Measurements from ENCODE around the gene CCDC102B.
"Not testable (repeated sequence)": the region's sequence is repeated elsewhere in the genome, so short reads cannot be mapped to it uniquely, and the experiment has no call there.

The CCDC102B gene

GRCh38 chr18:68861365-68861764 lies 63.5 kb downstream of the CCDC102B start:
- FAIRE-seq (no peak), DNase-seq (ENCODE audit: insufficient read length) (no peak)
- no peak for TF ChIP-seq POLR2AphosphoS5 (IDR thresholded peaks at IDR 0.05; ENCODE audit: low read depth, low read length)

GRCh38 chr18:68865021-68865420 lies 67.1 kb downstream of the CCDC102B start:
- TF ChIP-seq POLR2AphosphoS5 (IDR thresholded peaks at IDR 0.05; ENCODE audit: low read depth, low read length): no peak
- DNase-seq (ENCODE audit: insufficient read length): no peak
- no peak for FAIRE-seq

- FAIRE-seq: no peak
- no peak for TF ChIP-seq POLR2AphosphoS5 (IDR thresholded peaks at IDR 0.05; ENCODE audit: low read depth, low read length)
- TF ChIP-seq TAF1 (IDR thresholded peaks at IDR 0.05; ENCODE audit: borderline replicate concordance, low read depth, low read length): no peak
- no peak for TF ChIP-seq POLR2A (IDR thresholded peaks at IDR 0.05; ENCODE audit: low read depth, low read length)
- no peak for DNase-seq (ENCODE audit: insufficient read length)
Measured at GRCh38 chr18:68865503-68865902, 67.6 kb downstream of the CCDC102B start.

GRCh38 chr18:68873003-68873402 lies 75.1 kb downstream of the CCDC102B start:
- TF ChIP-seq POLR2A (IDR thresholded peaks at IDR 0.05; ENCODE audit: low read depth, low read length): no peak
- no peak for TF ChIP-seq POLR2AphosphoS5 (IDR thresholded peaks at IDR 0.05; ENCODE audit: low read depth, low read length)
- TF ChIP-seq TAF1 (IDR thresholded peaks at IDR 0.05; ENCODE audit: borderline replicate concordance, low read depth, low read length): no peak
- DNase-seq (ENCODE audit: insufficient read length) (no peak), FAIRE-seq (no peak)

- DNase-seq (ENCODE audit: insufficient read length) (no peak), FAIRE-seq (no peak)
- no peak for TF ChIP-seq TAF1 (IDR thresholded peaks at IDR 0.05; ENCODE audit: borderline replicate concordance, low read depth, low read length)
- no peak for TF ChIP-seq POLR2A (IDR thresholded peaks at IDR 0.05; ENCODE audit: low read depth, low read length)
- TF ChIP-seq POLR2AphosphoS5 (IDR thresholded peaks at IDR 0.05; ENCODE audit: low read depth, low read length): no peak
Measured at GRCh38 chr18:68874361-68874760, 76.5 kb downstream of the CCDC102B start.

- FAIRE-seq; DNase-seq (ENCODE audit: insufficient read length): not testable (repeated sequence)
Measured at GRCh38 chr18:68879947-68880346, 82.1 kb downstream of the CCDC102B start.

- DNase-seq (ENCODE audit: insufficient read length) (no peak), FAIRE-seq (no peak)
- no peak for TF ChIP-seq POLR2A (IDR thresholded peaks at IDR 0.05; ENCODE audit: low read depth, low read length)
- no peak for TF ChIP-seq POLR2AphosphoS5 (IDR thresholded peaks at IDR 0.05; ENCODE audit: low read depth, low read length)
- TF ChIP-seq TAF1 (IDR thresholded peaks at IDR 0.05; ENCODE audit: borderline replicate concordance, low read depth, low read length): no peak
Measured at GRCh38 chr18:68887410-68887809, 89.5 kb downstream of the CCDC102B start.

- DNase-seq (ENCODE audit: insufficient read length): no peak
- TF ChIP-seq POLR2AphosphoS5 (IDR thresholded peaks at IDR 0.05; ENCODE audit: low read depth, low read length) (no peak), TAF1 (IDR thresholded peaks at IDR 0.05; ENCODE audit: borderline replicate concordance, low read depth, low read length) (no peak), POLR2A (IDR thresholded peaks at IDR 0.05; ENCODE audit: low read depth, low read length) (no peak)
- no peak for FAIRE-seq
Measured at GRCh38 chr18:68893354-68893753, 95.5 kb downstream of the CCDC102B start.

- DNase-seq (ENCODE audit: insufficient read length): no peak
- TF ChIP-seq POLR2A (IDR thresholded peaks at IDR 0.05; ENCODE audit: low read depth, low read length) (no peak), TAF1 (IDR thresholded peaks at IDR 0.05; ENCODE audit: borderline replicate concordance, low read depth, low read length) (no peak), POLR2AphosphoS5 (IDR thresholded peaks at IDR 0.05; ENCODE audit: low read depth, low read length) (no peak)
- no peak for FAIRE-seq
Measured at GRCh38 chr18:68897286-68897685, 99.4 kb downstream of the CCDC102B start.

GRCh38 chr18:68909579-68909978 lies 111.7 kb downstream of the CCDC102B start:
- TF ChIP-seq TAF1 (IDR thresholded peaks at IDR 0.05; ENCODE audit: borderline replicate concordance, low read depth, low read length): no peak
- no peak for TF ChIP-seq POLR2A (IDR thresholded peaks at IDR 0.05; ENCODE audit: low read depth, low read length)
- no peak for TF ChIP-seq POLR2AphosphoS5 (IDR thresholded peaks at IDR 0.05; ENCODE audit: low read depth, low read length)
- FAIRE-seq (no peak), DNase-seq (ENCODE audit: insufficient read length) (no peak)

GRCh38 chr18:68915061-68915460 lies 117.2 kb downstream of the CCDC102B start:
- FAIRE-seq (no peak), DNase-seq (ENCODE audit: insufficient read length) (no peak)
- no peak for TF ChIP-seq POLR2AphosphoS5 (IDR thresholded peaks at IDR 0.05; ENCODE audit: low read depth, low read length)
- TF ChIP-seq POLR2A (IDR thresholded peaks at IDR 0.05; ENCODE audit: low read depth, low read length): no peak
- TF ChIP-seq TAF1 (IDR thresholded peaks at IDR 0.05; ENCODE audit: borderline replicate concordance, low read depth, low read length): no peak

- FAIRE-seq: no peak
- no peak for DNase-seq (ENCODE audit: insufficient read length)
- TF ChIP-seq POLR2AphosphoS5 (IDR thresholded peaks at IDR 0.05; ENCODE audit: low read depth, low read length): no peak
Measured at GRCh38 chr18:68916734-68917133, 118.9 kb downstream of the CCDC102B start.

GRCh38 chr18:68918216-68918615 lies 120.3 kb downstream of the CCDC102B start:
- FAIRE-seq: no peak
- TF ChIP-seq POLR2A (IDR thresholded peaks at IDR 0.05; ENCODE audit: low read depth, low read length): no peak
- no peak for TF ChIP-seq TAF1 (IDR thresholded peaks at IDR 0.05; ENCODE audit: borderline replicate concordance, low read depth, low read length)
- TF ChIP-seq POLR2AphosphoS5 (IDR thresholded peaks at IDR 0.05; ENCODE audit: low read depth, low read length): no peak

More at GRCh38 chr18:68918216-68918615, 120.3 kb downstream of the CCDC102B start:
- DNase-seq (ENCODE audit: insufficient read length): no peak

Data from GM12892 (cell line).